Inflammatory macrophage (primary cell): Measurements from ENCODE around the gene STPG4.
"Not testable (repeated sequence)": the region's sequence is repeated elsewhere in the genome, so short reads cannot be mapped to it uniquely, and the experiment has no call there.

Experiments used
- DNase-seq, 2 donors: peaks; one replicate each; pipeline ENCODE4 v3.0.0-alpha.2; 2020 to 2022

The STPG4 gene

DNA sequence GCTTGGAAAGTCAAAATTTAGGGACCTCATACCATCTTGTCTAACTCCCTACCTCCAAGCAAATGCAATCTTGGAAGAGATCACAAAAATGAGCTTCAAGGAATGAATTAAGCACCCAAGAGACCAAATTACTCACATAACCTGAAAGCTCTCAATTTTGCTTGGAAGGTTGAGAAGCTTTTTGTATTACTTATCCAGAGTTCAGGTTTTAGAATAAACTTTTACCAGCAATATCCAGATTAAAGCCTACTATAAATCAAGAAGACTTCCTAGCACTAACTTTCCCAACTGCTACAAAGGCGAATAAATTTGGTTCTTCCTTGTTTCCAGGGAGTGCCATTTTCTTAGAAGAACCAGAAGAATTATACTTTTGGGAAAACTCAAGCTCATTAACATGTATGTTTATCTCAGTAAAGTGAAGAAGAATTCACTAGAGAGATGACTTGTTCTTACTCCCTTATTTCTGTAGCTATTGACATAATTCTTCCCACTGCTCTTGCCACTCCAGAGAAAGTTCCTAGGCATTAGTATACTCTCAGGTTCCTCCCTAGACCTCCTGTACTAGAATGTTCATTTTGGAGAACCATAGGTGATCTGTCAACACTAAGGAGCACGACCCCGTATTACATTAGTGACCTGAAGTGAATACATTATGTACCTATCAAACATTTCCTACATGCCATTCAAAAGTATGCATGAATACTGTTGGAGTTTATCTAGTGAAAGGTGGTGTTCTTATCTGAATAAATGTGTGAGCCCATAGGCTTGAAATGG, 18.0 kb upstream of the STPG4 start:
- no peak for DNase-seq

DNA sequence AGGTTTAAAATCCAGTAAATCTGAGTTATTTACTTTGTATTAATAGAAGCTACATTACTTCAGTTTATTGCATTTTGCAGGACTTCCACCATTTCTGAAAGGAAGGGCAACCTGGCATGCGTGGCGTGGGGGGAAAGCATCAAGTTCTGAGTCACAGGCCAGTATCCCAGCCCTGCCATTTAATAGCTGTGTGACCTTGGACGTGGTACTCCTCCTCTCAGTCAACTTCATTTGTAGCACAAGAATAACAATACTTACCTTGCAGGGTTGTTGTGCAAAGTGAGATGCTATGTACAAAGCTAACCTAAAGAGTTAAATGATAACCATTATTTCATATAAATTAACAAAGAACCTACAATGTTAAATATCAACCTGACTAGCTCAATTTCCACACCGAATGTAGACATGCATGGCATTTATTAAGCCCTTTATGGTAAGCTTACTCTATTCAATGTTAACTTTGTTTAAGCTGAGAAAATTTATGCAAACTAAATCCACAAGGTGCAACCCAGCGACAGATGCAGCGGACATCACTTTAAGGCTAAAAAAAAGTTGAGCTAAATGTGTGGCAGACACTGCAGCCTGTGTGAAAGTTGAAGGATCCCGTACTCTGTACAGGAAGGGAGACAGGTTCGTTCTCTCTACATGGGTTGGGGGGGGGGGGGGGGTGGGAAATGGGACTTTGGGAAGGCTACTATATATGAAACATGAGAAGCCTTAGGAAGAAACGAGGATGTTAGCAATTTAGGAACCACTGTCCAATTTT, 17.2 kb upstream of the STPG4 start:
- DNase-seq: peak in 1 of 2 donors; percentile 56

DNA sequence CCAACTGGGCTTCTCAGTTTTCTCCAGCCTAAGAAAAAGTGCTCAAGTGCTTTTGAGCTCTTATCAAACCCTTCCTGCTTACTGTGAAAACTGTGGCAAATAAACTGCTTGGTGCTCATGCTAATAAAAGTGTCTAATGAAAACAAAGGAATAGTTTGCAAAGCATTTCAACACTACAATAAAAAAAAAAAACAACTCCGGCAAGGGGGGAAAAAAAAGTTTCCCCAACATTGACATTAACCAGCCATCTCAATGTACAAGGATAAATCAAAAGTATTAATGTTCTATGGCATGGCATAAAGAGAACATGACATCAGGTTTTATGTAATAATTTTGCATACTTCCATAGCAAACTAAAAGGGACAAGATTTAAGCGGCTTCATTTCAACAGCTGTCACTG, 14.7 kb upstream of the STPG4 start:
- DNase-seq: no peak

DNA sequence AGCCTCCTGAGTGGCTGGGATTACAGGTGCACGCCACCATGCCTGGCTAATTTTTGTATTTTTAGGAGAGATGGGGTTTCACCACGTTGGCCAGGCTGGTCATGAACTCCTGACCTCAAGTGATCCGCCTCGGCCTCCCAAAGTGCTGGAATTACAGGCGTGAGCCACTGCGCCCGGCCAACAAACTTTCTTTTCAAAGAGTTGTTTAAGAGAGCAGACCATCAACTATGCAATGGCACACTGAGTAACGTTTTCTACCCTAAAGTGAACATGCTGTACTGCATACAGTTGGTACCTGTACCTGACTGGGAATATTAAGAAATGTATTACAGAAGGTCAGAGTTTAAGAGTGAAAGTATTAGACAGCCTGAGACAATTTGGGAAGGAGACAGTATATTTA, 13.8 kb upstream of the STPG4 start:
- DNase-seq: not testable (repeated sequence)

DNA sequence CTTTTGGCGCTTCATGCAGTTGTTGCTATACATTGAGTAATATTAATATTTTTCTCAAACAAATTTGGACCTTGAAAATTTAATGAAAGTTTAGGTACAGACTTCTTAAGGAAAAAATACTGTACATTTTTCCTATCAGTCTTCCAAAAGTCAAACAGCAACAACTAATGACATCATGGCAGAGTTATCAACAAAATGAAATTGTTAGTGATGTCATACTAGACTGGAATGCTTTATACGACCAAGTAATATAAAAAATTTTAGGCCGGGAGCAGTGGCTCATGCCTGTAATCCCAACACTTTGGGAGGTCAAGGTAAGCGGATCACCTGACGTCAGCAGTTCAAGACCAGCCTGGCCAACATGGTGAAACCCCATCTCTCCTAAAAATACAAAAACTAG, 12.0 kb upstream of the STPG4 start:
- DNase-seq: no peak

DNA sequence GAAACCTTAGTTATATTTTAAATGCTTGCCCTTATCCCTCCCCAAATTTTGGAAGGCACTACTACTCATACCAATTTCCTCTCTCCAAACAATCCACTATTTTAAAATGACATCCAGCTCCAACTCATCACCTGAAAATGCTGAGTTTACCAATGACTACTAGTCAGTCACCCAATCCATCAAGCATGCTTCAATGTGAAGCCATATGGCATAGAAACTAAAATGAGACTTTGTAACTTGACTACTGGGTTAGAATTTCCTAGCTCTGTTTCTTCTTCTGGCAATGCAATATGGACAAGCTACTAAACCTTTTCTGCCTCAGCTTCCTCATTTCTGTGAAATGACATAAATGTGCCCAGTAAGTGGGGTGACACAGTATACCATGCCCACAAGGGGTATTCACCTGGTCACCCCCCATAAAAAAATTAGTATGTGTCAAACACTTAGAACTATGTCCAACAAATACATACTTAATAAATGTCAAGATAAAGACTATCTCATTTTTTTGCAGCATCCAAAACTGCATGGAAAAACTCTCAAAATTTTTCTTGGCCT, 10.0 kb upstream of the STPG4 start:
- peak in 1 of 2 donors; percentile 22 for DNase-seq

- no peak for DNase-seq
Observed at GRCh38 chr2:47162780-47163179, 7.7 kb upstream of the STPG4 start.

DNA sequence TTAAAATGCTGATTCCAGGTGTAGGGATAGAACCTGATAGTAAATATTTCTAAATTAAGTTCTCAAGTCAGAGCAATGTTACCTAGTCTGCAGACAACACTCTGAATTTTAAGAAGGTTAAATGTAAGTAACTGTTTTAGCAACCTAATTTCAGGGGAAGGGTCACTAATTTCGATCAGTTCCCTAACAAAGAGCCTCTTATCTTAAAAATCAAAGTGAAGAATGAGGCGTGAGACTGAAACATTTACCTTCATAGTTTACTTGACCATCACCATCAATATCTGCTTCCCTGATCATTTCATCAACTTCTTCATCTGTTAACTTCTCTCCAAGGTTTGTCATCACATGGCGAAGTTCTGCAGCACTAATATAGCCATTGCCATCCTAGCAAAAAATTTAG, 6.4 kb upstream of the STPG4 start:
- no peak for DNase-seq

DNA sequence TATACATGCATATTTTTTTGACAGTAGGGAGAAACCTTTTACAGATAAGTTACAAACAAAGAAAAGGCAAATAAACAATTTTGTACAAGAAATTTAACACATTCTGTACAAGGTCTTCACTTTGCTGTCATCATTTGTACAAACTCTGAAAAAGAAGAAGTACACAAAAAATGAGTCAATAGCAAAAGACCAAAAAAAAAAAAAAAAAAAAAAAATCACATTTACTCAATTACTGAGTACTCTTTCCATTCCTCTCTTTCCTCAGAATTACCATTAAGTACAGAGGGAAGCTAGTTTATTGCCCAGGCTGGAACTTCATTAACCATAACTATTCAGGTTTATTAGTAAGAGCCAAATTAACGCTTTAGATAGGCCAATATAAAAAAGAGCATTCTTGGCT, 5.6 kb upstream of the STPG4 start:
- peak in 1 of 2 donors; percentile 68 for DNase-seq

- DNase-seq: no peak
Observed at GRCh38 chr2:47160211-47160610, 5.1 kb upstream of the STPG4 start.

- no peak for DNase-seq
Observed at GRCh38 chr2:47159627-47160026, 4.5 kb upstream of the STPG4 start.

DNA sequence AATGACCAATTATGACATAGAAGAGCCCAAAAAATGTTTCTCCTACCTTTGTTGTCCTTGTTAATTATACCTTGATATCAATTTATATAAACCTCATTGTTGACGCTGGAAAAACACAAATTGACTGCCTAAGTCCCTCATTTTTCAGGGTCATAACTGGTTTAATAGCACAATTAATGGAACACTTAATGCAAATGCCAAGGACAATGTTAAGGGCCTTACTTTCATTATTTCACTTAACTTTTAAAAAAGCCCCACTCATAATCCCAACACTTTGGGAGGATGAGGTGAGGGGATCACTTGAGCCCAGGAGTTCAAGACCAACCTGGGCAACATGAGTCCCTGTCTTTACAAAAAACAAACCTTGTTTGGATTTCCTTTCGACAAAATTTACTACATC, 3.5 kb upstream of the STPG4 start:
- no peak for DNase-seq

DNA sequence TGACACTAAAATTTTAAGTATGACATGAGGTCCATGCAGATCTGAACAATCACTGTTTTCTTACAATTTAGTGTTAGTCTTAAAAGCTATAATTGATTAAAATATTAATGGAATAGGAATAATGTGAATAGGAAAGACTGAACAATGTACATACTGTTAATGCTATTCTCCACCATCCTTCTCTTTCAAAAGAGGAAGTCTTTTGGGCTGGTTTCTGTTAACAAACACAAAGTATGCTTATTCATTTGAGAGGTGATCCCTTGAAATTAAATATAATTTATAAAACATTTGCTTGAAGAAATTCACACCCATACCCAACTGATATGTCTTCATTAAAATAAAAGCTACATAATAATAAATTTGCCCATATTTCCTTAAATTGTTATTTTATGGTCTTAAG, 2.3 kb downstream of the STPG4 start:
- no peak for DNase-seq

- no peak for DNase-seq
Observed at GRCh38 chr2:47150175-47150574, 4.9 kb downstream of the STPG4 start.

GRCh38 chr2:47147021-47147420, 8.1 kb downstream of the STPG4 start:
- DNase-seq: no peak

GRCh38 chr2:47145466-47145865, 9.6 kb downstream of the STPG4 start:
- no peak for DNase-seq

GRCh38 chr2:47141520-47141919, 13.6 kb downstream of the STPG4 start:
- no peak for DNase-seq

GRCh38 chr2:47134386-47135090, 20.6 kb downstream of the STPG4 start:
- DNase-seq: no peak

GRCh38 chr2:47133046-47133445, 22.1 kb downstream of the STPG4 start:
- DNase-seq: no peak

DNA sequence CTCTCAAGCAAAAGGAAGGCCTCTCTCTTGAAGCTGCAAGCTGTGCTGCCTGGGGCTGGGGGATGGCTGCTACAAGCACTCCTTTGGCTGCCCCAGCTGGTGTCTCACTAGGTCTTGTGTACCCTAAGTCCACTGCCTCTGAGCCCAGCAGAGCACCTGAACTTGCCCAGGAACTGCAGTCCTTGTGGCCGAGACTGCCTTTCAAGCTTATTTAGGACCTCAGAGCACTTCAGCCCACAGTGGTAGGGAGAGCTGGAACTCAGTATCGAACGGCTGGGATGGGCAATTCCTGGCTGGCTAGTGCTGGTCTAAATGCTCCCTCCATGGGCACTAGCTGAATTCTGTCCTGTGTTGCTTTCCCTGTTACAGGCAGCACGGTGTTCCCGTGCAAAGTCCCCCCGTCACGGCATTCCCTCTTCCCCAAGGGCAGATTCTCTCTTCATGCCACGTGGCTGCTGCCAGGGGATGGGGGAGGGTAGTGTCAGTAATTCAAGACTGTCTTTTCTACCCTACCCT, 25.9 kb downstream of the STPG4 start:
- no peak for DNase-seq

- no peak for DNase-seq
Observed at GRCh38 chr2:47128705-47129104, 26.4 kb downstream of the STPG4 start.

- no peak for DNase-seq
Observed at GRCh38 chr2:47127862-47128543, 27.1 kb downstream of the STPG4 start.
